Right lobe of liver (tissue), 4 donors: Measurements from ENCODE around the gene NCDN.

ENCODE experiments used
- CTCF ChIP-seq, 4 donors: fragments of 200-600 bp in 3 of 4; fragments of 450-650 bp in 1 of 4; IDR thresholded peaks; one replicate each; pipeline versions ENCODE4 v1.5.1 to v1.8.0; 2016 to 2022; ENCODE audit warnings: antibody characterized with exemption in 4 of 4, mild to moderate bottlenecking in 2 of 4
- POLR2A ChIP-seq: fragments of 450-650 bp; IDR thresholded peaks from one replicate; pipeline ENCODE4 v1.6.1; 2017; ENCODE audit warnings: antibody characterized with exemption, mild to moderate bottlenecking
- donor health status: DM: no; HTN: no; CAD: no.
- donor health status: DM: no; HTN: no; CAD: no.
- donor health status: DM: no; HTN: yes; CAD: no.

GRCh38 chr1:35568975-35569395 lies 11.4 kb downstream of the NCDN start:
- TF ChIP-seq POLR2A = no peak
- peak; percentile 76 to 93 (median 90) for TF ChIP-seq CTCF (IDR thresholded peaks at IDR 0.05)
